Peyer's patch (tissue), 4 donors: ENCODE data around the gene PVR.
"Not testable (repeated sequence)": the region's sequence is repeated elsewhere in the genome, so short reads cannot be mapped to it uniquely, and the experiment has no call there.

Experiments
- POLR2A ChIP-seq, 2 donors: fragments of 450-650 bp; IDR thresholded peaks; one replicate each; pipeline ENCODE4 v1.5.1; 2017; ENCODE audit warnings: antibody characterized with exemption in 2 of 2, mild to moderate bottlenecking in 2 of 2, moderate library complexity in 2 of 2
- TF ChIP-seq, protein P1 (sequence below), 6 experiments: fragments of 450-650 bp in 4 of 6; fragments of 200-600 bp in 2 of 6; sonication (generic) in 1 of 6; IDR thresholded peaks; one replicate each; pipeline ENCODE4 v1.5.1; 2017 to 2019; ENCODE audit warnings: antibody characterized with exemption in 6 of 6, mild to moderate bottlenecking in 3 of 6, moderate library complexity in 1 of 6

DNA sequence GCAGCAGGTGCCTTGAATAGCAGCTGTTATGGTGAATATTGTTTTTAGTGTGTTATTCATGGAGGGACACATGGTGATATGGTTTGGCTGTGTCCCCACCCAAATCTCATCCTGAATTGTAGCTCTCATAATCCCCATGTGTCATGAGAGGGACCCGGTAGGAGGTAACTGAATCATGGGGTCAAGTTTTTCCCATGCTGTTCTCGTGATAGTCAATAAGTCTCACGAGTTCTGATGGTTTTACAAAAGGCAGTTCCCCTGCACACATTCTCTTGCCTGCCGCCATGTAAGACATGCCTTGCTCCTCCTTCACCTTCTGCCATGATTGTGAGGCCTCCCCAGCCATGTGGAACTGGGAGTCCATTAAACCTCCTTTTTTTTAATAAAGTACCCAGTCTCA, 18.1 kb upstream of the PVR start:
- TF ChIP-seq POLR2A (IDR thresholded peaks at IDR 0.05), result not testable (repeated sequence)
- TF ChIP-seq, protein P1, sequence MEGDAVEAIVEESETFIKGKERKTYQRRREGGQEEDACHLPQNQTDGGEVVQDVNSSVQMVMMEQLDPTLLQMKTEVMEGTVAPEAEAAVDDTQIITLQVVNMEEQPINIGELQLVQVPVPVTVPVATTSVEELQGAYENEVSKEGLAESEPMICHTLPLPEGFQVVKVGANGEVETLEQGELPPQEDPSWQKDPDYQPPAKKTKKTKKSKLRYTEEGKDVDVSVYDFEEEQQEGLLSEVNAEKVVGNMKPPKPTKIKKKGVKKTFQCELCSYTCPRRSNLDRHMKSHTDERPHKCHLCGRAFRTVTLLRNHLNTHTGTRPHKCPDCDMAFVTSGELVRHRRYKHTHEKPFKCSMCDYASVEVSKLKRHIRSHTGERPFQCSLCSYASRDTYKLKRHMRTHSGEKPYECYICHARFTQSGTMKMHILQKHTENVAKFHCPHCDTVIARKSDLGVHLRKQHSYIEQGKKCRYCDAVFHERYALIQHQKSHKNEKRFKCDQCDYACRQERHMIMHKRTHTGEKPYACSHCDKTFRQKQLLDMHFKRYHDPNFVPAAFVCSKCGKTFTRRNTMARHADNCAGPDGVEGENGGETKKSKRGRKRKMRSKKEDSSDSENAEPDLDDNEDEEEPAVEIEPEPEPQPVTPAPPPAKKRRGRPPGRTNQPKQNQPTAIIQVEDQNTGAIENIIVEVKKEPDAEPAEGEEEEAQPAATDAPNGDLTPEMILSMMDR (IDR thresholded peaks at IDR 0.05), result not testable (repeated sequence)
